GM04503 (cell line): Measurements from ENCODE around the gene OR10W1.

Experiments used
- DNase-seq: peaks from one replicate; pipeline ENCODE4 v3.0.0-alpha.2; 2012; ENCODE audit warnings: low read depth

The OR10W1 gene

GRCh38 chr11:58268142-58268541 is at the start of gene OR10W1:
OR10W1 (minus strand) TSS chr11:58268260; CDS start chr11:58267858, 402 bp downstream.
- DNase-seq: no peak

DNA sequence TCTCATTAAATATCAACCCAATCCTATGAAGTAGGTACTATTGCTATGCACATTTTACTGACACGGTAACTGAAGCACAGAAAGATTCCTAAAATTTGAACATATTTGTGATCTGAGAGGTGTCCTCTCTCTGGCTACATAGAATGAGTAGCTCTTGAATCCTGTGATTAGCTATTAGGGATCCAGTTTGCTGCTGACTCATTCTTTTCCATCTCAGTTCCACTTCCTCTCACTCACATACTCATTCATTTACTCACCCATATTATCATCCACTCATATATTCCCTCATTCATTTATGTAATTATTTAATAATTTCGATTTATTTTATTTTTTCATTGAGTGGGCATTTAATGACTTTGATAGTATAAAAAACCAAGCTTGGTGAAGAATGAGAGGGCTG is 48.1 kb upstream of the OR10W1 start:
- DNase-seq: no peak

GRCh38 chr11:58301576-58301975 is 33.5 kb upstream of the OR10W1 start:
- DNase-seq: peak; percentile 21

- DNase-seq: no peak
These were observed 24.0 kb upstream of the OR10W1 start for GRCh38 chr11:58292017-58292416.

DNA sequence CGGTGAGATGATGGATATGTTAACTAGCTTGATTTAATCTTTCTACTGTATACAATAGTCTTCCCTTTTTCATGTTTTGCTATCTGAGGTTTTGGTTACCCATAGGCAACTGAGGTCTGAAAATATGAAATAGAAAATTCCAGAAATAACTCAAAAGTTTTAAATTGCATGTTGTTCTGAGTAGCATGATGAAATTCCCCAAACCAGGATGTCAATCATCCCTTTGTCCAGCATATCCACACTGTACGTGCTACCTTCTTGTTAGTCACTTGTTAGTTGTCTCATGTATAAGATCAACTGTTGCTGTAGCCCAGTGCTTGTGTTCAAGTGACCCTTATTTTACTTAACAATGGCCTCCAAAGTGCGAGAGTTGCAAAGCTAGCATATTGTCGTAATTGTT is 21.2 kb upstream of the OR10W1 start:
- no peak for DNase-seq

DNA sequence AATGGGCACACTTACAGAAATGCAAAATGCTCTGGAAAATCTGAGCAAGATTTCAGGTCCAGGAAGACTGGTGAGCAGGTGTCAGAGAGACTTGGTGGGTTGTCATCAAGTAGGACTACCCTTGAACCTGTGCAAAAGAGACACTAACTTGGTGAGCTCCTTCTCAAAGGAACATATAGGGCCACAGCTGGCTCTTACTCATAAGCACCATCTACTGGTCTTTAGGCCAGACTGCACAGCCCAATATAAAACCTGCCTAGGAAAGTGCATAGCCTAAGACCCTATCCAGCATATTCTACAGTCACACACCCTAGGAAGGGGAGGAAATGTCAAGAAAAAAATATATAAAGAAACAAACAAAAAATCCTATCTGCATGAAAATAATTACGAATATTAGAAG is 18.2 kb upstream of the OR10W1 start:
- no peak for DNase-seq

- no peak for DNase-seq
These were observed 17.5 kb upstream of the OR10W1 start for GRCh38 chr11:58285483-58286040.

DNA sequence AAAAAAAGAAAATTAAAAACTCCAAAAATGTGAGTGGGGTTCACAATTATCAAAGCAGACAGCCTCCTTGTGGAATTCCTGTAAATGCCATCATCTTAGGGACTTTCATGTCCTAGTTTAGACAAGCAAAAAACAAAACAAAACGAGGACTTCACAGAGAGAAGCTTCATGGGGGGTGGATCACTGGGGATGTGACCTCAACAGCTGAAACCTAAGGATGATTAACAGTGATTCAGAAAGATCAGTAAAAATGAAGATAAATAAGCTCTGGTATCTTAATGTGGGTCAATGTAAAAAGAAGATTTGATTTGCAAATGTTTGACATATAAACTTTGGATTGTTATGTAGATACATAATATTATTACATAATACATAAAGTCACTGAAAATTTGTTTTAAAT is 8.1 kb upstream of the OR10W1 start:
- DNase-seq: no peak

DNA sequence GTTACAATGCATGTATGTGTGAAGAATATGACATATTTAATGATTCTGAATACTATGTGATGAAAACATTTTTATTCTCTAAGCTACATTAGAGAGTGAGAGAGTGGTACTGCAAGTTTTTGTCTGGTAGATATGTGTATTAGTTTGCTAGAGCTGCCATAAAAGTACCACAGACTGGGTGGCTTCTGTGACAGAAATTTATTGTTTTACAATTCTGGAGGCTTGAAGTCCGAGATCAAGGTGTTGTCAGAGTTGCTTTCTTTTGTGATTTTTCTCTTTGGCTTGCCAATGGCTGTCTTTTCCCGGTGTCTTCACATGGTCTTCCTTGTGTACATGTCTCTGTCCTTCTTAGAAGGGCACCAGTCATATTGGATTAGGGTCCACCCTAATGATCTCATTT is 6.9 kb upstream of the OR10W1 start:
- DNase-seq: no peak

DNA sequence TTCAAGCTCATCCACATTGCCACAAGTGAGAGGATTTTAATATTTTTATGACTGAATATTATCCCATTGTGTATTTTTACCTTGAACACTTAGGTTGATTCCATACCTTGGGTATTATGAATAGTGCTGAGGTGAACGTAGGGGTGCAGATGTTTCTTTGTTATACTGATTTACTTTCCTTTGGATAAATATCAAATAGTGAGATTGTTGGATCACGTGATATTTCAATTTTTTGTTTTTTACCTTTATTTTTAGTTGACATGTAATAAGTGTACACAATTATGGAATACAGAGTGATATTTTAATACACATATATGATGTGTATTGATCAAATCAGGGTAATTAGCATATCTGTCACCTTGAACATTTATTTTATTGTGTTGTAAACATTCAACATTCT is 8.1 kb downstream of the OR10W1 start:
- DNase-seq: no peak

DNA sequence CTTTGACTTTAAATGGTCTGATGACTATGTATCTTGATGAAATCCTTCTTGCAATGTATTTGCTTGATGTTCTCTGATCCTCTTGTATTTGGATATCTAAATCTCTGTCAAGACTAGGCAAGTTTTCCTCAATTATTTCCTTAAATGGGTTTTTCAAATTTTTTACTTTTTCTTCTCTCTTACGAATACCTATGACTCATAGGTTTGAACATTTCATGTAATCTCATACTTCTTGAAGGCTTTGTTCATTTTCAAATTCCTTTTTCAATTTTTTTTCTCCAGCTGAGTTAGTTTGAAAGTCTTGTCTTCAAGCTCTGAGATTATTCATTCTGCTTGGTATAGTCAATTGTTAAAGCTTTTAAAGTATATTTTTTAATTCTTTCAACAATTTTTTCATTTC is 13.1 kb downstream of the OR10W1 start:
- DNase-seq: no peak

GRCh38 chr11:58243954-58244353 is 24.1 kb downstream of the OR10W1 start:
- DNase-seq: no peak

- no peak for DNase-seq
These were observed 40.0 kb downstream of the OR10W1 start for GRCh38 chr11:58227956-58228615.

GRCh38 chr11:58222721-58223120 is 45.3 kb downstream of the OR10W1 start:
- no peak for DNase-seq
